DMS53 treated with DMSO at 0.1 percent for 48 hours (cell line): ENCODE results near the gene EXOC3L2.
"Not testable (repeated sequence)": the region's sequence is repeated elsewhere in the genome, so short reads cannot be mapped to it uniquely, and the experiment has no call there.

ENCODE experiments used
- DNase-seq: peaks from one replicate; lab custom pipeline; 2025; ENCODE audit not compliant: unreplicated experiment; lab: John Stamatoyannopoulos, UW

EXOC3L2 gene

GRCh38 chr19:45245334-45245787 is at the start of gene EXOC3L2:
EXOC3L2 (minus strand) TSS chr19:45245407; CDS start chr19:45239045, 6,362 bp downstream.
- no peak for DNase-seq

GRCh38 chr19:45294291-45295029 is 49.3 kb upstream of the EXOC3L2 start:
- DNase-seq: no peak

GRCh38 chr19:45293682-45294081 is 48.5 kb upstream of the EXOC3L2 start:
- DNase-seq: no peak

GRCh38 chr19:45291834-45292233 is 46.6 kb upstream of the EXOC3L2 start:
- DNase-seq: no peak

GRCh38 chr19:45290381-45290931 is 45.2 kb upstream of the EXOC3L2 start:
- no peak for DNase-seq

GRCh38 chr19:45283443-45284033 is 38.3 kb upstream of the EXOC3L2 start:
- no peak for DNase-seq

GRCh38 chr19:45280471-45280961 is 35.3 kb upstream of the EXOC3L2 start:
- no peak for DNase-seq

GRCh38 chr19:45279587-45280192 is 34.5 kb upstream of the EXOC3L2 start:
- DNase-seq: no peak

GRCh38 chr19:45278087-45278486 is 32.9 kb upstream of the EXOC3L2 start:
- DNase-seq: no peak

- DNase-seq: no peak
Measured at GRCh38 chr19:45276284-45276687, 31.1 kb upstream of the EXOC3L2 start.

- DNase-seq: no peak
Measured at GRCh38 chr19:45275370-45275971, 30.3 kb upstream of the EXOC3L2 start.

GRCh38 chr19:45273521-45273855 is 28.3 kb upstream of the EXOC3L2 start:
- no peak for DNase-seq

GRCh38 chr19:45271735-45272108 is 26.5 kb upstream of the EXOC3L2 start:
- no peak for DNase-seq

GRCh38 chr19:45271098-45271734 is 26.0 kb upstream of the EXOC3L2 start:
- no peak for DNase-seq

- not testable (repeated sequence) for DNase-seq
Measured at GRCh38 chr19:45269939-45270338, 24.7 kb upstream of the EXOC3L2 start.

- no peak for DNase-seq
Measured at GRCh38 chr19:45267296-45267695, 22.1 kb upstream of the EXOC3L2 start.

- no peak for DNase-seq
Measured at GRCh38 chr19:45265375-45265774, 20.2 kb upstream of the EXOC3L2 start.

GRCh38 chr19:45264781-45265317 is 19.6 kb upstream of the EXOC3L2 start:
- DNase-seq: no peak

GRCh38 chr19:45263013-45263412 is 17.8 kb upstream of the EXOC3L2 start:
- DNase-seq: no peak

GRCh38 chr19:45262570-45262969 is 17.4 kb upstream of the EXOC3L2 start:
- DNase-seq: no peak

GRCh38 chr19:45258862-45259261 is 13.7 kb upstream of the EXOC3L2 start:
- no peak for DNase-seq
